Mucosa of rectum (tissue), 2 donors: ENCODE measurements around the gene EPN2.

Experiments
- H3K27ac ChIP-seq, 2 donors: one replicate each; pipeline ENCODE4 v1.7.0; 2013; ENCODE audit warnings: inconsistent platforms in 2 of 2, low read depth in 2 of 2, low read length in 2 of 2
- H3K27me3 ChIP-seq, 2 donors: one replicate each; pipeline ENCODE4 v1.7.0; 2013; ENCODE audit warnings: low read length in 2 of 2; ENCODE audit not compliant: control insufficient read depth in 2 of 2, insufficient read depth in 2 of 2
- H3K36me3 ChIP-seq, 2 donors: one replicate each; pipeline ENCODE4 v1.7.0; 2013; ENCODE audit warnings: low read length in 2 of 2; ENCODE audit not compliant: control insufficient read depth in 2 of 2, insufficient read depth in 2 of 2
- H3K4me1 ChIP-seq, 2 donors: one replicate each; pipeline ENCODE4 v1.7.0; 2013; ENCODE audit warnings: low read length in 2 of 2, mild to moderate bottlenecking in 1 of 2; ENCODE audit not compliant: control insufficient read depth in 2 of 2, insufficient read depth in 2 of 2
- H3K4me3 ChIP-seq, 2 donors: one replicate each; pipeline ENCODE4 v1.7.0; 2013; ENCODE audit warnings: low read length in 2 of 2
- H3K9ac ChIP-seq, 2 donors: one replicate each; pipeline ENCODE4 v1.7.0; 2013; ENCODE audit warnings: low read length in 2 of 2, low read depth in 1 of 2, mild to moderate bottlenecking in 1 of 2
- H3K9me3 ChIP-seq, 2 donors: one replicate each; pipeline ENCODE4 v1.7.0; 2013; ENCODE audit warnings: low read length in 2 of 2; ENCODE audit not compliant: control insufficient read depth in 2 of 2
- donor health status: healthy.
- donor health status: Normal muscosa, but diverticular disease.

Gene EPN2

DNA sequence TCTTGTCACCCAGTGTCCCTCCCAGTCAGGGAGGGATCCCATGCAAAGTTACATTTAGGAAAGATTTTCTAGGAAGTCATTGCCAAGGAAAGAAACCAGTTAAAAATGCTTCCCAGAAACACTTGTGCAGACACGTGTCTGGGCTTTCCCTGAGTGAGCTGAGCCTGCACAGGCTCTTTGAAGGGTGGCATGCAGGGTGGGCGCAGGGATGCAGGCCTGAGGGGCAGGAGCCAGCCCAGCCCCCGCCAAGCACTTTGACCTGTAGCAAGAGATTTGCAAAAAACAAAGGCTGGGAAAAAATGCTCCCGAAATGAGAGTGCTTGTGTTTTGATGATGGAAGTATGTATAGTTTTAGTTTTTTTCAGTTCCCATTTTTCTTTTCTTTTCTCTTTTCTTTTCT is 73.0 kb downstream of the EPN2 start:
- Histone ChIP-seq H3K4me3 (no peak overlapping the region), H3K36me3 (peaks cover 13 to 18% of the 10 kb centered on the region in 2 donors), H3K4me1 (peaks cover 8 to 13% of the 10 kb centered on the region in 2 donors), H3K9me3 (no peaks in the 10 kb centered on the region), H3K9ac (no peak overlapping the region), H3K27ac (no peak overlapping the region), H3K27me3 (no peaks in the 10 kb centered on the region)

DNA sequence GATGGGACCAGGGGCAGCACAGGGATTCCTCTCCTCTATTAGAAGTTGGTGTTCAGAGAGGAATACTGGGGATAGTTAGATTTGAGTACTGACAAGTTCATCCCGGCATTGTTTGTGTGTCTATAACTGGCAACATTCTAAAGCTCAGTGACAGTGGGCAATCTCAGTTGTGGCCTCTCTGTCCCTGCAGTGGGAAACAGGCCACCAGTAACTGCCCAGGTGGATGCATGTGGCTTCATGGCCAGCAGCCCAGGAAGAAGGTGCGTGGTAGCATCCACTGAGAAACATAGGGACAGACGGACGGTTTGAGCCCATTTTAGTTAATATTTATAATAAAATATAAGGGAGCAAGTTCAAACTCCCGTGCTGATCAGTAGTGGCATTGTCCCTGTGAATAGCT is 73.8 kb downstream of the EPN2 start:
- Histone ChIP-seq H3K27ac (no peak overlapping the region), H3K4me1 (peaks cover 4 to 9% of the 10 kb centered on the region in 2 donors), H3K4me3 (no peak overlapping the region), H3K27me3 (no peaks in the 10 kb centered on the region), H3K36me3 (peaks cover 13 to 18% of the 10 kb centered on the region in 2 donors), H3K9me3 (no peaks in the 10 kb centered on the region), H3K9ac (no peak overlapping the region)

DNA sequence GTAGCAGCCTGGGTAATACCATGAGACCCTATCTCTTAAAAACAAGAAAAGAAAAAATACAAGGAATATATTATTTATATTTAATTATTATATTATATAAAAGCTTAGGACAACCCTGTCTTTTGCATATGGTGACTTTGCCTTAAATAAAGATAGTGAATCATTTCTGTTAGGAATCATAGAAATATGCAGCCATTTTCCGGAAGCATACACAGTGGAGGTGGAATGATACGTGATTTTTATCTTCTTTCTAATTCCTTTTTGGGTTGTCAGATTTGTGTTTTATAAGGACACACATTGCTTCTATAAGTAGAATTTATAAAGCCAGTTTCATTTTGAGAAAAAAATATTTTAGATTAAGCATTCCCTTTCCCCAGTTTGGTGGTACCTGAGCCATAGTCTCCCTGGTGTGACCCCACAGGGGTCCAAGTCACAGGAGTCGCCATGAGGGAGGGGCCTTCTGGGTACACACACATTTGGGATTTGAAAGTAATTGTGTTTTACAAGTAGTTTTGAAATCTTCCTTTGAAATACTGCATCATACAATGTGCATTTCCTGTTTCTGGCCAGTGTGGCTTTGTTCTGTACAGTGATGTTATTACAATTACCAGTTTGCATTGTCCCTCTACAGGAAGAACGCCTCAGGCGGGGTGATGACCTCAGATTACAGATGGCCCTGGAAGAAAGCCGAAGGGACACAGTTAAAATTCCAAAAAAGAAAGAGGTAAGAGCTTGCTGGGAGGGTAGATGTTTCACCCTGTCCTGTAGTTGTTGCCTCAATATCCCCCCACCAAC is 74.5 kb downstream of the EPN2 start:
- peaks cover 13 to 19% of the 10 kb centered on the region in 2 donors for H3K36me3 ChIP-seq
- H3K9me3 ChIP-seq: no peaks in the 10 kb centered on the region
- H3K27ac ChIP-seq: no peak overlapping the region
- peaks cover under 1 to 4% of the 10 kb centered on the region in 2 donors for H3K4me1 ChIP-seq
- H3K27me3 ChIP-seq: no peaks in the 10 kb centered on the region
- H3K9ac ChIP-seq: no peak overlapping the region
- no peak overlapping the region for H3K4me3 ChIP-seq

DNA sequence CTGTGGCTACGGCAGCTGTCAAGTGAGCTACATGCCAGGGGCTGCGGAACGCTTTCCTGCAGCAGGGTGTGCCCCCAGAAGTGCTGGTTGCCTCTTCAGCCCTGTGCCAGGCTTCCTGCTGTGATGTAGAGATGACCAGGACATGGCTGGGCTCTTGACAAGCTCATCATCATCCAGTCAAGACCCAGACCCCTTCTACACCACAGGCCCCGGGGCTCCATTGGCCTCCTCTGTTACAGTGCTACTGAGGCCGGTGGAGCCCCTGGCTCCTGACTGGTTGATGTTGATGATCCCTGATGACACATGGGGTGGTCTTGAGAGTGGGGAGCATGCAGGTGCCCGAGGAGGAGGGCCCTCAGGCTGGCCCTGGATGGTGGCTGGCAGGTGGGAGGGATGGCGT is 75.2 kb downstream of the EPN2 start:
- Histone ChIP-seq H3K27ac (no peak overlapping the region), H3K4me3 (no peak overlapping the region), H3K4me1 (peaks cover 3 to 6% of the 10 kb centered on the region in 2 donors), H3K27me3 (no peaks in the 10 kb centered on the region), H3K36me3 (peaks cover 13 to 21% of the 10 kb centered on the region in 2 donors), H3K9me3 (no peaks in the 10 kb centered on the region), H3K9ac (no peak overlapping the region)

- H3K9me3 ChIP-seq: no peaks in the 10 kb centered on the region
- no peak overlapping the region for H3K4me3 ChIP-seq
- no peak overlapping the region for H3K27ac ChIP-seq
- no peak overlapping the region for H3K9ac ChIP-seq
- H3K27me3 ChIP-seq: no peaks in the 10 kb centered on the region
- H3K4me1 ChIP-seq: peaks cover 5 to 9% of the 10 kb centered on the region in 2 donors
- H3K36me3 ChIP-seq: peaks cover 13 to 21% of the 10 kb centered on the region in 2 donors
Observed at GRCh38 chr17:19313066-19313745, 76.0 kb downstream of the EPN2 start.

GRCh38 chr17:19313746-19314651 is 76.8 kb downstream of the EPN2 start:
- Histone ChIP-seq H3K4me1 (peaks cover 5 to 9% of the 10 kb centered on the region in 2 donors), H3K9ac (no peak overlapping the region), H3K36me3 (peaks cover 13 to 21% of the 10 kb centered on the region in 2 donors), H3K9me3 (no peaks in the 10 kb centered on the region), H3K4me3 (no peak overlapping the region), H3K27me3 (no peaks in the 10 kb centered on the region), H3K27ac (no peak overlapping the region)

DNA sequence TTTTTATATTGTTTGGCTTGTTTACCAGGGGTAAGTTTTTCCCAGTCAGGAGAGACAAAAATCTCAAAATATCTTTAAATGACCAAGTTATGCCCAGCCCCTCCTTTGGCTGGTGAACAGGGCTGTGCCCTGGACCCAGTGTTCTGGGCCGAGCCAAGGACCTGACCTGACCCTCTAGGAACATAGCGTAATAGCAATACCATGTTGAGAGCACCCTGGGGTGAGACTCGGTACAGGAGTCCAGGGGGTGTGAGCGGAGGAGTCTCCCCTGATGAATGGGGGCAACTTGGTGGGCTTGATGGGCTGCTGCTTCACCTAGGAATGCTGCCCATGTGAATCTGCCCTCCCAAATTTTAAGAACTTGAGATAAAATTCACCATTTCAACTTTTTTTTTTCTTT is 77.9 kb downstream of the EPN2 start:
- H3K36me3 ChIP-seq: peaks cover 13 to 21% of the 10 kb centered on the region in 2 donors
- no peak overlapping the region for H3K27ac ChIP-seq

GRCh38 chr17:19316761-19317358 is 79.7 kb downstream of the EPN2 start:
- Histone ChIP-seq H3K9me3 (no peaks in the 10 kb centered on the region), H3K27me3 (no peaks in the 10 kb centered on the region), H3K9ac (peak overlapping the region in 1 of 2 donors; percentile 8), H3K36me3 (peaks cover 11 to 19% of the 10 kb centered on the region in 2 donors), H3K27ac (peak overlapping the region in 1 of 2 donors; percentile 32), H3K4me1 (peaks cover 5 to 9% of the 10 kb centered on the region in 2 donors), H3K4me3 (peak overlapping the region in 1 of 2 donors; percentile 9)

More for the DNA sequence above, 77.9 kb downstream of the EPN2 start:
- Histone ChIP-seq H3K9me3 (no peaks in the 10 kb centered on the region), H3K4me3 (no peak overlapping the region), H3K9ac (no peak overlapping the region), H3K27me3 (no peaks in the 10 kb centered on the region), H3K4me1 (peaks cover 5 to 9% of the 10 kb centered on the region in 2 donors)

DNA sequence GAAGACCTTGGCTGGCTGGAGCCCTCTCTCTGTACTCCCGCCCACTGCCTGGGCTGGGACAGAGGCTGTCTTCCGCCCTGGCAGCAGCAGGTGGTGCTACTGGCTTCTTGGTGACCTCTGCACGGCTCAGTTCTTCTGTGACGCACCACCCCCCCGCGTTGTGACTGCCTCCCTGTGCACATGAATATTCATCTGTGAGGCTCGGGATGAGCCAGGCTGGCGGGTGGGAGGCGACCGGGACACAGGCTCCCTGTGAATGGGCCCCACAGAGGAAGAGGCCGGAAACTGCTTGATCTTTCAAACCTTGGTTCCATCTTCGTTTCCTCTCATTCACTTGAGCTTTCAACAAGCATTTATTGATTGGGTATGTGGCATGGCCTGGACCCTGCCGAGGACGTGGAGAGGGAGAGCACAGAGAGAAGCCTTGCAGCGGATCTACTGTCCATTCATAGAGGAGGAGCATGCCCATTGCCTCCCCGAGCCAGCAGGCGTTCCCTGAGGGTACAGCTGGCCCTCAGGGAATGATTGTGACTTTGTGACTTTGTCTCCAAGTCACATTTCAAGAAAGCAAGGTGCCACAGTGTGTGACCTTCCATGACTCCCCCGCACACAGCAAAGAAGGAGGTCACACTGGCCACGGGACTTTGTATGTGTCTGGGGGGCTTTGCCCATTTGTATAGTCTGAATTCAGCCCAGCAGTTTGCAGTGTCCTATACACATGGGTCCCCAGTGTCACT is 80.4 kb downstream of the EPN2 start:
- peaks cover 5 to 9% of the 10 kb centered on the region in 2 donors for H3K4me1 ChIP-seq
- H3K9ac ChIP-seq: peak overlapping the region in 1 of 2 donors; percentile 8
- H3K27me3 ChIP-seq: no peaks in the 10 kb centered on the region
- peaks cover 5 to 16% of the 10 kb centered on the region in 2 donors for H3K36me3 ChIP-seq
- peak overlapping the region in 1 of 2 donors; percentile 9 for H3K4me3 ChIP-seq
- no peaks in the 10 kb centered on the region for H3K9me3 ChIP-seq
- H3K27ac ChIP-seq: peak overlapping the region in 1 of 2 donors; percentile 32
